NOMO-1 treated with DMSO at 0.1 percent for 48 hours (cell line): ENCODE measurements around the gene TGM2.

Experiments used
- DNase-seq: peaks from one replicate; lab custom pipeline; 2025; ENCODE audit not compliant: unreplicated experiment; lab: John Stamatoyannopoulos, UW

TGM2 gene

DNA sequence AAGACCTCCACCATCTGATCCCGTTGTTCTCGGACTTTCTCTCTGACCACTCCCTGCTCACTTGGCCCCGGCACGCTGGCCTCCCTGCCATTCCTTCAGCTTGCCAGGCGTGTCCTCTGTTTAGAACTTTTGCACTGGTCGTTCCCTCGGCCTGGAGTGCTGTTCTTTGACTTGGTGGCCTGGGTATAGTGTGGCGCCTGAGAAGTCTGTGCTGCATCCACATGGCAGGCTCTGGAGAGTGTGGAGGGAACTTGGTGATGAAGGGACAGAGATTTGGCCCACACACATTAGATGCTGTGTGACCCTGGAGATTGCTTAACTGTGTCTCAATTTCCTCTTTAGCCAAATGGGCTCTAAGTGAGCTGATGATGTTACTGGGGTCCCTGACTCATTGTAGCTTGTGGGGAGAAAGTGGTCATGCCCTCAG is 13.0 kb upstream of the TGM2 start:
- DNase-seq: peak; percentile 73

DNA sequence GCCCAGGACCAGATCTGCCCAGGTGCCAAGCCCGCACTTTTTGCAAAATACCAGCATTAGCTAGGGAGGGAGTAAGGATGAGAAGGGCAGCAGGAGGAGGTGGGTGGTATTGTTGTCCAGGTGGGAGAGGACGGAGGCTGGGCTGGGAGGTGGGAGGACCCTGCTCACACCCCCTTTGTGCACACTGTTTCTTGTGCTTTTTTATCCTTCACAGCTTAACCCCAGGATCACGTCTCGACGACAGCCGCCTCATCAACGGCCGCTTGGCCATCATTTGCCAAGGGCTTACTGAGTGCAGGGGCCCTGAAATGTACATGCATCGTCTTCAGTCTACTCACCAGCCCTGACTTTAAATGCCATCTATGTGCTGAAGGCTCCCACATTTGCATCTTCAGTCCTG is 12.1 kb upstream of the TGM2 start:
- DNase-seq: no peak

DNA sequence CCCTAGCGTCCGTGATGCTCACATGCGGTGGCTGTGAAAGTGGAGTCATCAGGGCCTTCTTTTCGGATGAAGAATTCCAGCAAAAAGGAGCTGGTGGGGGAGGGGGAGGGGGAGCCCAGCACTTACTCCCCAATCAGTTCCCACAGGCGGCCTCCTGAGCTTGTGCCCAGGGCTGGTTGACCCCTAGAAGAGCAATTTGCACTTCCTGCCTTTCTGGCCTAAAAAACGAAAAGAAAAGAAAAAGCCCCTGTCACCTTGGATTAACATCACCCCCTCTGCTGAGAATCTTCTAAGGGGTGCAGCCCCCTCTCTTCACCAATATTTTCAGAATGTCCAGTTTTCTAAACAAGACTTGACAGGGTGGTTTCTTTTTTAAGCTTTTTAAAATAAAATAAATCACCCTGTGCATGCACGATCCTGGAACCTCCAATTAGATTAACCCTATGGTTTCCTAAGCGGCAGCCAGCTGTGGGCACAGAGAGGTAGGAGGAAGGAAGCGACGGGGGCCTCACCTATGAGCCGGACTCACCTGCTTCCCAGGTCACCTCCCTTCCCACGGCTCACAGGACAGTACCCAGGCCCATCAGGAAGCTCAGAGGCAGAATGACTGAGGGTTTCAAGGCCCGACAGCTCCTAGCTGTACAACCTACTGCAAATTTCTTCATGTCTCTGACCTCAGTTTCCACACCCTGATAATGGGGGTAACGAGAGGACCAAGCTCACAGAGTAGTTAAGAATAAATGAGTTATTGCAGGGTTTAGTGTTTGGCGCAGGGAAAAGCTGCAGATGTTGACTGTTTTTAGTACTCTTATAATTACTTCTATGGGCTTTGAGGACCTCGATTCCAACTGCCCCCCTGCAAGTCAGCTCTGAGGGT is 10.5 kb upstream of the TGM2 start:
- no peak for DNase-seq

DNA sequence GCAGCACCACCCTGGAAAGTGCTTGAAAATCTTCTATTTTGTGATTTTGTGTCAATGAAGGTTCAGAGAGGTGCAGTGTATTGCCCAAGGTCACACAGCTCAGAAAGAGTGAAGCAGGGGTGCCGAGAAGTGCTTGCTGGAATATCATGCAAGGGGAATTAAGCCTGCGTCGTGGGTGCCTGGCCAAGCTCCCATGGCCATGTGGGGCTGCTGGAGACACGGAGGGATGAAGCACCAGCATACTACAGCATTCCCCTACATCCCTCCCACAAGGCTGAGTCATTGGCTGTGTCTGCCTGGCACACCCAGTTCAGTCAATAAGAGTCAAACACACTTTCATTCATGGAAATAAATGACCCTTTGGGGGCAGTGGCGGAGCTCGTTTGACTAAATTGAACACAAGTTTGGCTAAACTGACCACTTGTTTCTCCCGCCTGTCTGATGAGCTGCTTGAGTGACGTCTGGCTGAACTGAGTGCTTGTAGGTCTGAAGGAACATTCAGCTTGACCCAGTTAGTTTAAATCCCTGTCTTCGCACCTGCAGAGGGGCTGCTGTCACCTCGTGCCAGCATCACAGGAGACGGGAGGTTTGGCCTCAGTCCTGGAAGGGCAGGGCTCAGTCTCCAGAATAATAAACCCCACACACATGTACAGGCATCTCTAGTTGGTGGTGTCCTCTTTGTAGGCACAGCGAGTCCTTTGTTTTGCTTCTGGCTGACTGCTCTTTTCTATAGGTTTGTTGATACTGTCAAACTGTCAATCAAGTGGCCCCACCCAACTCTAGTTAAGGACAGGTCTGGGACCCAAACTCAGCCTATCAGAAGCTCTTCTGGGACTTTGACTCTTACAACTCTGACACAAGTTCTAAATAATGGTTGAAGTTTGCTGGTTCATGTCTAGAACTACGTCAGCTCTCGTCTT is 8.4 kb upstream of the TGM2 start:
- no peak for DNase-seq

DNA sequence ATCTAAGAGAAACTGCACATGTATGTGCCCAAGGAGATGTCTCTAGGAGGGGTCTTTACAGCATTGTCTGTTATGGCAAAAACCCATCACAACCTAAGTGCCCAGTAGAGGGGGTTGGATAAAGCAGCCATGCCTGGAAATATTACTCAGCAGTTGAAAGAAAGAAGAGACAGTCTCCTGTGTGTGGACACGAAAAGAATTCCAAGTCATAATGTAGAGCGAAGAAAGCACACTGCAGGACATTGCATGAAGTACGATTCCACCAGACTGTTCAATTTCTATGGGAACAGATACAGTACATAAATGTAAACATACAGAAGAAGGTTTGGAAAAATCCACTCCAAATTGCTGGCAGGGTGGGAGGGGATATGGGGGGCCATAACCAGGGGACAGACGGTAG is 7.3 kb upstream of the TGM2 start:
- DNase-seq: no peak

DNA sequence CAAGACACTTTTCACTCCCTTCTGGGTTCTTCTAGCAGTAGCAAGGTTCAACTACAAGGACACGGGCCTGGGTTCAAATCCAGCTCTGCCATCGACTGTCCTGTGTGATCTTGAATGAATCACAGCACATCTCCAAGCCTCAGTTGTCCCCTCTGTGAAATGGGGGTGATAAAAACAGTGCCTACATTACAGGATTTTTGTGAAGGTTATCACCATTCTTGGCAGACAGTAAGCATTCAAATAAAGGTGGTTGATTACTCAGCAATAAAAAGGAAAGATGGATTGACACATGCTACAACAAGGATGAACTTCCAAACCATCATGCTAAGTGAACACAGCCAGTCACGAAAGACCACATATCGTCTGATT is 6.6 kb upstream of the TGM2 start:
- no peak for DNase-seq

DNA sequence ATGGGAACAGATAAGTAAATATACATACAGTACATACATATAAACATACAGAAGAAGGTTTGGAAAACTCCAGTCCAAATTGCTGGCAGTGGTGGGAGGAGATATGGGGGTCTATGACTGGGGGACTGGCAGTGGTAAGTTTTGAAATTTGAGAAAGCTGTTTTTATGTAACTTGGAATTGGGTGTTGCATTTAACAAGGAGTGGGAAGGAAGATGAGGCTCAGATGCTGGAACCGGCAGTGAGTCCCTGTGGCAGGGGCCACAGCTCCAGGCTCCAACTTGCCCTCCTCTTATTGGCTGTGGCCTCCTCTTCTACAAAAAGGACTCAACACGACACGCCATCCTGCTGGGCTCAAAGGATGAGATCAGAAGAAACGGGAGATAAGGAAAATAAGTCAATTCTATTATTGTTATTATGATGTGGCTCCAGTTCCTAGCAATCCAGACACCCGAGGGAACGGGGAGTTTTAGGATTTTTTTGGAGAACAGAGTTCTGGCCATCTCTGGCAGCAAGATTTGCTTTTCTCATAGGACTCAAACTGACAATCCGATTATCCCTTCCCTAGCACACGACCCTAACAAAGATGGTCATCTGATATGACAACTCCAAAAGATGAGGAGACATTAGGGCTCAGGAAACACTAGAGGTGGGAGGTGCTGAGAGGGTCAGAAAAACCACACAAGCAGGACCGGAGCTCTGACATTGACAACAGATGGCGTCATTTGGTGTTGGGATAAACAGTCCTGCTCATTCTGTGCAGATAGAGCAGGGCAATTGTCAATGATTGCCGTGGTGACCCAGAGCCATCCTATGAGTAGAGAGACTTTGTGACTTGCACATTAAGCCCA is 6.0 kb upstream of the TGM2 start:
- DNase-seq: no peak

DNA sequence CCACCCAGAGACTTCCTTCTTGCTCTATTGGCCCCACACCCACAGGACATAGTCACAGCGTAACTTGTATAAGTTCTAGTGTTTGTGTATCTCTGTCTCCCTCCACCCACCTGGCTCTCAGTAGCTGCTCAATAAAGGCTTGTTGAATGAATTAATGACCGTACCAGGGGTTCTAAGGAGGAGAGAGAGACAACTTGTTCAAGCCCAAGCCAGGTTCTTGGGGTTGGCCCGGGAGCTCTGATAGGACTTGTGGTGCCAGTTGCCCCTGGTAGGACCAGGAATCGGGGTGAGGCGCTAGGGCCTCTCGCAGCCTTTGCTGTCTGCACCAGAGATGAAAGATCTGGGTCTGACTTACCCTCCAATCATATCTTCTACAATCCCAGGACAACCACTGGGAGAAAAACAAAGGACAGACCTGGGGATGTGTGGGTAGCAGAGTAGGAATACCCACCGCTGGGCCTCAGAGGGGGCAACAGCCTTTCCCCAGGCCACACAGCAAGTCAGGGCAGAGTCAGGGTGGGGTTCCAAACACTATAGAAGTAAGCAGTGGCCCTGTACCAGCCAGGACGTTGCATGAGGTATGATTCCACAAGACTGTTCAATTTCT is 5.3 kb upstream of the TGM2 start:
- no peak for DNase-seq

DNA sequence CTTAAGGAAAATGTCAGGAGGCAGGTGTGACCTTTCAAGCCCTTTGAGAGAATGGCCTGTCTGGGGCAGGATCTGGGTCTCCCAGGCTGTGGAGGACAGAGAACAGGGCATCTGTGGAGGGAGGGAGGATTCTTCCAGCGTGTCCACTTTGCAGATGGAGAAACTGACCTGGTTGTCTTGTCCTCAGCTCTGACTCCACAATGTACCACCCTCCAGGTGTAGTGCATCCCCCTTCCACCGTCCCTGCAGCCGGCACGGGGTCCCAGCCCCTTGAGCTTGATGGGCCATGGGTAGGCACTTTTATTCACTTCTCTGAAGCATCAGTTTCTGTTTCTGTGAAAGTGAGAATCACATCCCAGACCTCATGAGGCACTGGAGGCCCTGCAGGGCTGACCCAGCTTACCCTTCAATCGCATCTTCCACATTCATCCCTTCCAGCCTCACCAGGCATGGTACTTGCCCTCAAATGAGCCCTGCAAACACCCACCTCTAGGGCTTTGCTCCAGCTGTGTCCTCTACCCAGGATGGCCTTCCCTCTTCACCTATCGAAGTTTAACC is 4.6 kb upstream of the TGM2 start:
- no peak for DNase-seq

DNA sequence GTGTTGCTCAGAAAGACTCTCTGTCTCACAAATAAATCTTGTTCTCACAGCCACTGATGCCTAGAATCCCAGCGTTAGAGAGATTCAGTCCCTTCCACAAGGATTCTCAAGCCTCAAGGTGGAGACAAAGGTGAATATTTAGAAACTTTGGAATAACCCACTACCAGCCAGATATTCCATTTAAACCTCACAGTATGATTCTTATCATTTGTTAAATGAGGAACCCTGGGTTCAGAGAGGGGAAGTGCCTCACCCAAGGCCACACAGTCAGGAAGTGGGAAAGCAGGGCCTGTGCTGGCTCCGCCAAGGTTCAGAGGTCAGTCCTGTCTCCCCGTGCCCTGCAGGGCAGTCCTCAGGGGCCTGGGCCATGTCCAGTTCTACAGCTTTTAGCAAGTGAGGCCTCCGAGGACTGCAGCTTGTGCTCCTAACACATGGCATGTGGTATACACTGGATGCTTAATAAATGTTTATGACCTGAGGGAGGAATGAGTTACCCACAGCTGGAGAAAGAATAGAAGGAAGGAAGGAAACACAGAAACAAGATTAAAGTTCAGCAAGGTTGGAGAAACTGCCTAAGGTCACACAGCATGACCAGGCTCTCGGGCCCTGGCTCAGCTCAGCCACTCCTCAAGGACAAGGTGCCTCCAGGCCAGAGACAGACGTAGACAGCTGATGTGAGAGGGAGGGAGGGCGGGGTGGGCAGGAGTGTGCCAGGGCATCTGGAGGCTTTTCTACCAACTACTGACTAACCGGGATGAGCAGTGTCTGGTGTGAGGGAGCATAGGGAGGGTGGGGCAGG is 3.9 kb upstream of the TGM2 start:
- peak; percentile 51 for DNase-seq

DNA sequence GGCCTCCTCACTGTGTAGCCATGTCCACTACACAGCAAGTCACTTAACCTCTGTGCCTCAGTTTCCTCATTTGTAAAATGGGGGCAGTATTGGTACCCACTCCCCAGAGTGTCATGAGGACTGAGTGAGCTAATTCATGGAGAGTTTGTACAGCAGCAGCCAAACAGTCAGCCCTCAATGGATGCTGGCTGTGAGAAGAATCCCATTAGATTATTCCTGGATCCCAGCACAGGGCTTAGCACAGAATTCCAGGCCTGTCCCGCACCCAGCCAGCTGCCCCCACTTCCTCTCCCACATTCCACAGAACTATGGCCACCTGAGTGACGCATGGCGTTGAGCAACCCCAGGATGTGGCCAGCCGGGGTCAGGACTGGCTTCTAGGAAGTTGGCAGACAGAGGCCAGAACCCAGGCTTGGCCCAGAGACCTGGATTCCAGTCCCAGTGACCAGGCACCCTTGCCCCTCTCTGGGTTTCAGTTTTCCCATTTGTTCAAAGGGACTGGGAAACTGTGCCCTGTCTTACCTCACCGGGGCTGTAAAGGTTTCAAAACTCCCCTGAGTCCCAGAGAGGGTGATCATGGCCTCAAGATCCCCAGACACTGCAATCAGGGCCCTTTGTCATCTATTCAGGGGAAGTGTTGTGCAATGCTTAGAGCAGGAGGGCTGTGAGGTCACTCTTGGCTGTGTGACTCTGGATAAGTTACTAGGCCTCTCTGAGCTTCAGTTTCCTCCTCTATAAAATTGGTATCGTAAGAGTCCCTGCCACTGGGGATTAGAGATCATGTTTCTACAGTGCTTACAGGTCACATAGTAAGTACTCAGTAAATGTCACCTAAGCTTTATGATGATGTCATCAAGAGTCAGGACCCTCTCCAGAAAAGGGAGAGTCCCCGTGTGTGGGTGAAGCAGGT is 3.0 kb upstream of the TGM2 start:
- peak; percentile 84 for DNase-seq

DNA sequence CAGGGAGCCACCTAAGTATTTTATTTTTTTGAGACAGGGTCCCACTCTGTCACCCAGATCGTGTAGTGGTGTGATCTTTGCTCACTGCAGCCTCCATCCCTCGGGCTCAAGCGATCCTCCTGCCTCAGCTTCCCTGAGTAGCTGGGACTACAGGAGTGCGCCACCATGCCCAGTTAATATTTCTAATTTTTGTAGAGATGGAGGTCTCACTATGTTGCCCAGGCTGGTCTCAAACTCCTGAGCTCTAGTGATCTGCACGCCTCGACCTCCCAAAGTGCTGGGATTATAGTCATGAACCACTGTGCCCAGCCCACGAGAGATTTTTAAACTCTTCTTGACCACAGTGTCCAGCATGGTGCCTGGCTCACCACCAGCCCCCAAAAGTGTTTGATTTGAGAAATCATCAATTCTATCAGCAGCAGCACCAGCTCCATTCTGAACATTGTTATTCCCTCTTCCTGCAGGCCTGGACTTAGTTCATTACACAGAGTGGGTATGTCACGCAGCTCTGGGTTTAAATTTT is 2.3 kb upstream of the TGM2 start:
- no peak for DNase-seq

DNA sequence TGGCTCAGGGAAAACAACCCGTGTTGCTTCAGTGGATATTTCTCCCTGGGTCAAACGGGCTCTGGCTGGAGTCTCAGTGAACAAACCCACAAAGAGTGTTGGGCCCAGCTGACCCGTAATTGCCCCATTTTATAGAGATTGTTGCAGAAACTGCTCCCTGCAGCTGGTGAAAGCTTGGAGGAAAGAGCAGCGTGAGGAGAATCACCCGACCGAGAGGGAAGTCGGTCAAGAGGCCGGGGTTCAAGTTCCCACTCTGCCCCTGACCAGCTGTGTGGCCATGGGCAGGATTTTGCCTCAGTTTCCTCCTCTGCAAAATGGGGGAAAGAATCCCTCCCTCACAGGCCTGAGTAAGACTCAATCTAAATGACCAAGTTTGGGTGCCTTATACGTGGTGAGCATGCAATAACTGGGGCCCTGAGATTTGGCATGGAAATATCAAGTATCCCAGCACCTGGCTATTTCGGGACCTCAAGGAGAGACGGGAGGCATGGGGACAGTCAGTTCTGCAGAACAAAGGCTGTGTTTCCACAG is 1.7 kb upstream of the TGM2 start:
- DNase-seq: no peak

DNA sequence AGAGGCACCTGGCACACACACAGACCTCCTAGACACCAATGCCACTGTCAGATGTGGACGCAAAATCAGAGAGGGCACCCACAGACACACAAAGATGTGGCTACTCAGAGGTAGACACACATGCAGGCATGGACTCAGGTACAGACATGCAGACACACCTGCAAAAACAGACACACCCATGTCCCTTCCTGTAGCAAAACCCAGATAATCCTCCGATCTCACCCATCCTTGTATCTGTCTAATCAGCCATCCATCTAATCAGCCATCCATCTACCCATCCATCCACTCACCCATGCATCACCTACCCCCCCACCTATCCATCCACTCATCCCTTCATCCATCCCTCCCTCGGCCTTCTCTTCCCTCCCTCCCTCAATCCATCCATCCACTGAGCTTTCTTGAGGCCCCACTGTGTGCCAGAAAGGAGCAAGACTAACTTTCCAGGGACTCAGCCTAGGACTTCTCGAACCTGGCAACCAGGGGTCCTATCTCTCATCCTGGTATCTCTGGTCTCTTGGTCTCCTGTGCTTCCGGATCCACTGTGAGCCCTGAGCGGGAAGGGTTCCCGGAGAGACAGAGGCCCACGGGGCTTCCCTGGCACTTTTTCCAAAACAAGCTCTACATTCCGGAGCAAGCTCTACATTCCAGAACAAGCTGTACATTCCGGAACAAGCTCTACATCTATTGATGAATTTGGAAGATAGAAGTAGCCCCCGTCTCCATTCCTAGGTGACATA is 1.1 kb upstream of the TGM2 start:
- no peak for DNase-seq

DNA sequence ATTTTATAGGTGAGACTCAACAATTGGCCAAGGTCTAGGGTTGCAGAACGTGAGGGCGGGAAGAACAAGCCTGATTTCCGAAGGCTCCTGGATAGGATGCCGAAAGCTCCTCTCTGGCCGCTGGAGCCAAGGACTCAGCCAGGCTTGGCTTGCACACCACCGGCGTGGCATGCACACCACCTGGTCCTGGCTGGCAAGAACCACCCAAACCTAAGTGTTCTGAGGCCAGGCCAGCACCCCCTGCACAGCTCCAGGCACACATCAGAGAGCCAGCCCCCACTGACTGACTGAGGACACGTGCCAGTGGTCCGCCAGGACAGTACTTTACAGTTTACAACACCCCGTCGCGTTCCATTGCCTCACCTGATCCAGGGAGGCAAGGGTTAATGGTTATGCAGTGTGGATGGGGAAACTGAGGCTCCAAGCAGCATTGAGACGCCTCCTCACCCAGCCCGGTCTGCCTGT is 414 bp downstream of the TGM2 start:
- no peak for DNase-seq

DNA sequence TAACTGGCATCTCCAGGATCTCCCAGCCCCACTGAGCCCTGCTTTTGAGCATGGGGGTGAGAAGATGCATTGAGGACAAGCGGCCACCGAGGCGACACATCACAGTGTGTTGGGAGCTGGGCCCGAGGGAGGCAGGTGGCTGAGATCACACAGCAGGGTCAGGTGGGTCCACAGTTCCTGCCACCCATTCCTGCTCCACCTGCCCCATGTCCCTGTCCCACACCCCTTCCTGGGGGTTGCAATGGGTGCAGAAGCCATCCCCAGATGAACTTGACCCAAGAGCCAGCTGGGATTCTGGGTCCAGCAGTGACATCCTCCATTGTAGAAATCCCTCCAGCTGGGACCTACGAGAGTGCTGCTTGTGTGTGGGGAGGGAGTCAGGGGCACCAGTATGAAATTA is 1.0 kb downstream of the TGM2 start:
- DNase-seq: no peak
